Stimulated activated CD4-positive, alpha-beta T cell treated with anti-CD3 and anti-CD28 coated beads, Interleukin-15, amount 100 ng/mL, for 24 hours (primary cell): ENCODE measurements around the gene CADM4.
A peak's percentile ranks its signal among the peaks of the same experiment; 100 is the strongest.

Experiments used
- DNase-seq: peaks from one replicate; pipeline ENCODE4 v3.0.0-alpha.2; 2020

The CADM4 gene

GRCh38 chr19:43631491-43631890, 8.2 kb downstream of the CADM4 start:
- DNase-seq, result no peak

- DNase-seq, result no peak
Measured at GRCh38 chr19:43628646-43629326, 10.9 kb downstream of the CADM4 start.

GRCh38 chr19:43626838-43627237, 12.8 kb downstream of the CADM4 start:
- no peak for DNase-seq

- DNase-seq, result peak; percentile 30
Measured at GRCh38 chr19:43625918-43626579, 13.6 kb downstream of the CADM4 start.

- peak; percentile 92 for DNase-seq
Measured at GRCh38 chr19:43624933-43625332, 14.7 kb downstream of the CADM4 start.

- peak; percentile 41 for DNase-seq
Measured at GRCh38 chr19:43623889-43624670, 15.6 kb downstream of the CADM4 start.

GRCh38 chr19:43622956-43623355, 16.7 kb downstream of the CADM4 start:
- no peak for DNase-seq

- DNase-seq, result no peak
Measured at GRCh38 chr19:43622070-43622469, 17.6 kb downstream of the CADM4 start.

GRCh38 chr19:43620061-43621001, 19.3 kb downstream of the CADM4 start:
- DNase-seq, result no peak

- DNase-seq, result peak; percentile 92
Measured at GRCh38 chr19:43619262-43620060, 20.2 kb downstream of the CADM4 start, which contains the start of gene ZNF428. ZNF428 (minus strand) TSS chr19:43619629; CDS start chr19:43614304, 5,325 bp downstream.

- DNase-seq, result peak; percentile 71
Measured at GRCh38 chr19:43618921-43619261, 20.8 kb downstream of the CADM4 start.

GRCh38 chr19:43616954-43617353, 22.7 kb downstream of the CADM4 start:
- DNase-seq, result no peak

GRCh38 chr19:43616306-43616705, 23.3 kb downstream of the CADM4 start:
- DNase-seq, result no peak

GRCh38 chr19:43612374-43612773, 27.3 kb downstream of the CADM4 start:
- no peak for DNase-seq

- DNase-seq, result no peak
Measured at GRCh38 chr19:43611788-43612187, 27.9 kb downstream of the CADM4 start, which contains the start of gene SRRM5. SRRM5 (plus strand) TSS chr19:43612088; CDS start chr19:43612122, 34 bp downstream.

GRCh38 chr19:43610493-43610892, 29.2 kb downstream of the CADM4 start:
- DNase-seq, result no peak

GRCh38 chr19:43609872-43610271, 29.8 kb downstream of the CADM4 start:
- DNase-seq, result no peak

- DNase-seq, result no peak
Measured at GRCh38 chr19:43607238-43608205, 32.1 kb downstream of the CADM4 start.

GRCh38 chr19:43606569-43607229, 33.0 kb downstream of the CADM4 start:
- DNase-seq, result no peak
